ENCODE results near the gene GALNT6. TPM values are rescaled to one million over a fixed set of nuclear protein-coding genes. Genes with fewer than 3 reads are reported as not detected.

GALNT6 gene
- total RNA-seq, 4 donors from 2014 or later, result 5.8 to 14.1 (median 9.3) TPM

DNA sequence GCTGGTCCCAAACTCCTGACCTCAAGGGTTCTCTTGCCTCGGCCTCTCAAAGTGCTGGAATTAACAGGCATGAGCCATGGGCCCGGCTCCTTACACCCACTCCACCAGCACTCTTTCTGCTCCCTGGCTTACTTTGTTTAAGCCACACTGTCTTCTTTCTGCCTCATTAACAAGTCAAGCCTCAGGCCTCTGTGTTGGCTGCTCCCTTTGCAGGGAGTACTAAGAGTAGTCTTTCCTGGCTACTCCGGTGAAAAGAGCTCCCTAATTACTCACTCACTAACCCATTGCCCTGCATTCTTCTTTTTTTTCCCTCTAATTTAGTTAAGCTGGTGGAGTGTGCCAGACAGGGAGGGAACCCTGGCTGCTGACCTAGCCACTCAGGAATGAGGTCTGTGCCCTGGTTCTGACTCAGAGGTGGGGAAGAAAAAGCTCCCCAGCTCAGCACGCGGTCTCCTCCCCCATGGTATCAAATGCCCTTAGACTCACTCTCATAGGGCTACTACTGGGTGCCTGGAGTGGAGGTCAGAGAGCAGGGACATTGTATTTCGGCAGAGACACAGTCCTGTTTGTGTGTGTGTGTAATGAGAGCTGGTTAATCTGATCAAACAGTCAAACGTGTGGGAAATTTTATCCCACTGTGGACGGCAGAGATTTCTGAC lies 19.8 kb downstream of the GALNT6 start:
- H3K36me3 ChIP-seq, result no peaks in the 10 kb centered on the region
- H3K9me3 ChIP-seq, result no peaks in the 10 kb centered on the region
- H3K27ac ChIP-seq, result peak overlapping the region; percentile 59 to 79 (median 71)
- DNase-seq, result peak; percentile 92
- H3K27me3 ChIP-seq, result no peaks in the 10 kb centered on the region
- no peak overlapping the region for H3K4me3 ChIP-seq (replicated peaks in 1 of 3)
- WGBS, 2 donors, result 20 to 23% methylated on average over 8 of the region's 8 CpGs
- intact Hi-C loops (cut with DNase I), result no loop called here
- no peak for TF ChIP-seq POLR2A (IDR thresholded peaks at IDR 0.05)
- TF ChIP-seq, protein P1, sequence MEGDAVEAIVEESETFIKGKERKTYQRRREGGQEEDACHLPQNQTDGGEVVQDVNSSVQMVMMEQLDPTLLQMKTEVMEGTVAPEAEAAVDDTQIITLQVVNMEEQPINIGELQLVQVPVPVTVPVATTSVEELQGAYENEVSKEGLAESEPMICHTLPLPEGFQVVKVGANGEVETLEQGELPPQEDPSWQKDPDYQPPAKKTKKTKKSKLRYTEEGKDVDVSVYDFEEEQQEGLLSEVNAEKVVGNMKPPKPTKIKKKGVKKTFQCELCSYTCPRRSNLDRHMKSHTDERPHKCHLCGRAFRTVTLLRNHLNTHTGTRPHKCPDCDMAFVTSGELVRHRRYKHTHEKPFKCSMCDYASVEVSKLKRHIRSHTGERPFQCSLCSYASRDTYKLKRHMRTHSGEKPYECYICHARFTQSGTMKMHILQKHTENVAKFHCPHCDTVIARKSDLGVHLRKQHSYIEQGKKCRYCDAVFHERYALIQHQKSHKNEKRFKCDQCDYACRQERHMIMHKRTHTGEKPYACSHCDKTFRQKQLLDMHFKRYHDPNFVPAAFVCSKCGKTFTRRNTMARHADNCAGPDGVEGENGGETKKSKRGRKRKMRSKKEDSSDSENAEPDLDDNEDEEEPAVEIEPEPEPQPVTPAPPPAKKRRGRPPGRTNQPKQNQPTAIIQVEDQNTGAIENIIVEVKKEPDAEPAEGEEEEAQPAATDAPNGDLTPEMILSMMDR (IDR thresholded peaks at IDR 0.05), result no peak
- H3K4me1 ChIP-seq, result peaks cover 18 to 26% of the 10 kb centered on the region in 2 donors

DNA sequence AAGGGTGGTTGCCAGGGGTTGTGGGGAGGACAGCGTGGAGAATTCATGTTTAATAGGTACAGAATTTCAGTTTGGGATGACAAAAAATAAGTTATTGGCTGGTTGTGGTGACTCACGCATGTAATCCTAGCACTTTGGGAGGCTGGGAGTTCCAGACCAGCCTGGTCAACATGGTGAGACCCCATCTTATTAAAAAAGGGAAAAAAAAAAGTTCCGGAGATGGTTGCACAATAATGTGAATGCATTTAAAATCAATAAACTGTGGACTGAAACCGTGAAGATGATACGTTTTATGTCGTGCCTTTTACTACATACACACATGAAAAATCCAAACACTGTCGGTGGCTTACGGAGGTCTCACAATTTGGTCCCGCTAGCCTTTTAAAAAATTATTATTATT lies 20.5 kb downstream of the GALNT6 start:
- Histone ChIP-seq H3K4me3 (replicated peaks in 1 of 3) (no peak overlapping the region), H3K4me1 (peaks cover 16 to 26% of the 10 kb centered on the region in 2 donors), H3K9me3 (no peaks in the 10 kb centered on the region), H3K27me3 (no peaks in the 10 kb centered on the region), H3K36me3 (no peaks in the 10 kb centered on the region), H3K27ac (peak overlapping the region in 1 of 3 donors; percentile 12)
- intact Hi-C loops (cut with DNase I), result no loop called here
- 94 to 96% methylated on average over 9 of the region's 9 CpGs for WGBS, 2 donors
- DNase-seq, result no peak
- TF ChIP-seq, protein P1 (IDR thresholded peaks at IDR 0.05), result no peak
- TF ChIP-seq POLR2A (IDR thresholded peaks at IDR 0.05), result no peak

DNA sequence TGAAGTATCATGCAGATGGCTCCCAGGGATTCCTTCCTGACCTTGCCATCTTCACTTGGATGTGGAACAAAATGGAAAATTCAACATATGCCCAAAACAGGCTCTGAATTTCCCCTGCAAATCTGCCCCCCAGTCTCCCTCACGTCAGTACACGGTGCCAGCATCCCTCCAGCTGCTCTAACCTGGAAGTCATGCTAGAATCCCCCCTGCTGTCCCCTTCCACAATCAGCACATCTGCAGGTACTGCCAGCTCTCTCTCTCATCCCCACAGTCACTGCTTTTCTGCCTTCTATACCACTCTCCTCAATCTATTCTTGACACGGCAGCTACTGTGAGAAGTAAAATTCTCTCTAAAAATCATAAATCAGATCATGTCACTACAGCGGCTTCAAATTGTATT lies 21.6 kb downstream of the GALNT6 start:
- DNase-seq, result no peak
- Histone ChIP-seq H3K4me3 (replicated peaks in 1 of 3) (no peak overlapping the region), H3K4me1 (peaks cover 5 to 16% of the 10 kb centered on the region in 2 donors), H3K9me3 (no peaks in the 10 kb centered on the region), H3K27ac (no peak overlapping the region), H3K27me3 (no peaks in the 10 kb centered on the region), H3K36me3 (no peaks in the 10 kb centered on the region)
- WGBS, 2 donors, result 93 to 96% methylated on average over 4 of the region's 4 CpGs
- intact Hi-C loops (cut with DNase I), result no loop called here
- TF ChIP-seq, protein P1 (IDR thresholded peaks at IDR 0.05), result no peak
- TF ChIP-seq POLR2A (IDR thresholded peaks at IDR 0.05), result no peak

DNA sequence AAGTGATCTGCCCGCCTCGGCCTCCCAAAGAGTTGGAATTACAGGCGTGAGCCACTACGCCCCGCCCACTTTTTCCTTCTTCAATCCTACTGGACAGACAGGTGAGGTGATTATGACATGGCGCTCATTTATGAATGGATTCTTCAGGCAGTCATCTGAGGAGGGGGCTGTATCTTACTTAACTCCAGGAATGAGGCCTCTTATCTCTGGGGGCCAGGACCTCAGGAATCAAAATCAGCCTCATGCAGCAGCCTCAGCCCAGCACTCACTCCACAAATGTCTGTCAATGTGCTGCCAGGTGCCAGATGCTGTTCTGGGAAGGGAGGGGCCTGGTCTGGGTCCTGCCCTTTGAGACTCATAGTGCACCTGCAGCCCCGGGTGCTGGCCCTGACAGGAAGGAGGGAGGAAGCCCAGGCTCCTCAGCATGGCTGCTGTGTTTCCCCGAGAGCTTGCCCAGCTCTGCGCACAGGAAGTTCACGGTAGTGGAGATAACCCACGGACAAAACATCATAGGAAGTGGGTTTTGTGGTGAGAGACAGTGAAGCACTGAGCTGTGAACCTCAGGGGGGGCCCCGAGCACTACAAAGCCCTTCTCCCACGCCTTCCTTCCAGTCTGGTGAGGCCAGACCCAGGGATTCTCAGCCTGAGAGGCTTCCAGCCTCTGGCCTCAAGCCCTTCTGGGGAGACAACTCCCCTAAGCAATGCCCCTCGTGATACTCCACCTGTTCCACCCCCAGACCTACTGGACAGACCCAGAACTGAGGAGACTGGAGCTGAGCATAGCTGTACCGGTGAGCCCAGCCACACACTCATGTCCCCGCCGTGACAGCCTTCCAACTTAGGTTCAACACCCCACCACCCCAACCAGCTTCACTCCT lies 22.3 kb downstream of the GALNT6 start:
- WGBS, 2 donors, result 88 to 93% methylated on average over 12 to 17 of the region's 17 CpGs
- TF ChIP-seq POLR2A (IDR thresholded peaks at IDR 0.05), result no peak
- TF ChIP-seq, protein P1 (IDR thresholded peaks at IDR 0.05), result no peak
- no peak overlapping the region for H3K4me3 ChIP-seq (replicated peaks in 1 of 3)
- peaks cover 0 to 12% of the 10 kb centered on the region in 2 donors for H3K4me1 ChIP-seq
- H3K9me3 ChIP-seq, result no peaks in the 10 kb centered on the region
- H3K27me3 ChIP-seq, result no peaks in the 10 kb centered on the region
- intact Hi-C loops (cut with DNase I), result no loop called here
- DNase-seq, result peak in 1 of 2 donors; percentile 23
- no peaks in the 10 kb centered on the region for H3K36me3 ChIP-seq
- no peak overlapping the region for H3K27ac ChIP-seq

DNA sequence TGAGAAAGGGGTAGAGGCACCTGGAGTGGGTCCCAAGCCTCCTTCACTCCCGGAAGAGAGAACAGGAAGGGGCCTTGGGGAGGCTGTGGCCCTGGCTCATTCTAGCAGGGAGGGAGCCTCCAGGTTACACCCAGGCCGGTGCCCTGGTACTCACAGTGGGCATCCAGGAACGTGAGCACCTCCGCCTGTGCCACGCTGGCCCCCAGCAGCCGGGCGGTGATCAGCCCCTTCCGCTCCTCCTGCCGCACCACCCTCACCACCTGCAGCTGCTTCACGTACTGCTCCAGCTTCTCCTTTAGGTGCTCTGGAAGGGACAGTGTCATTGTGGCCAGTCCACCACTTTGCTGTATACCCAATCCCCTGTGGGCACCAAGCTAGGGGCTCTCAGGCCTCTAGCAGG lies 25.9 kb downstream of the GALNT6 start:
- no peaks in the 10 kb centered on the region for H3K9me3 ChIP-seq
- no peak overlapping the region for H3K27ac ChIP-seq
- no peak for TF ChIP-seq POLR2A (IDR thresholded peaks at IDR 0.05)
- TF ChIP-seq, protein P1 (IDR thresholded peaks at IDR 0.05), result no peak
- no peaks in the 10 kb centered on the region for H3K36me3 ChIP-seq
- no peak for DNase-seq
- H3K4me1 ChIP-seq, result no peaks in the 10 kb centered on the region
- H3K4me3 ChIP-seq (replicated peaks in 1 of 3), result no peak overlapping the region
- WGBS, 2 donors, result 97 to 100% methylated on average over 8 to 9 of the region's 10 CpGs
- H3K27me3 ChIP-seq, result no peaks in the 10 kb centered on the region
- intact Hi-C loops (cut with DNase I), result no loop called here

All from thyroid gland (tissue), 4 donors.